ENCODE results near the gene GDPD3.
A peak's percentile ranks its signal among the peaks of the same experiment; 100 is the strongest.

- TF ChIP-seq CTCF (IDR thresholded peaks at IDR 0.05) (peak; percentile 61 to 94 (median 91)), POLR2A (IDR thresholded peaks at IDR 0.05) (peak; percentile 47)
Observed at GRCh38 chr16:30091474-30092372, 21.6 kb downstream of the GDPD3 start, which contains the start of gene TBX6.

All from breast epithelium (tissue), 3 donors.